Measurements from ENCODE around the gene TANC1.
A peak's percentile ranks its signal among the peaks of the same experiment; 100 is the strongest.

Gene TANC1

DNA sequence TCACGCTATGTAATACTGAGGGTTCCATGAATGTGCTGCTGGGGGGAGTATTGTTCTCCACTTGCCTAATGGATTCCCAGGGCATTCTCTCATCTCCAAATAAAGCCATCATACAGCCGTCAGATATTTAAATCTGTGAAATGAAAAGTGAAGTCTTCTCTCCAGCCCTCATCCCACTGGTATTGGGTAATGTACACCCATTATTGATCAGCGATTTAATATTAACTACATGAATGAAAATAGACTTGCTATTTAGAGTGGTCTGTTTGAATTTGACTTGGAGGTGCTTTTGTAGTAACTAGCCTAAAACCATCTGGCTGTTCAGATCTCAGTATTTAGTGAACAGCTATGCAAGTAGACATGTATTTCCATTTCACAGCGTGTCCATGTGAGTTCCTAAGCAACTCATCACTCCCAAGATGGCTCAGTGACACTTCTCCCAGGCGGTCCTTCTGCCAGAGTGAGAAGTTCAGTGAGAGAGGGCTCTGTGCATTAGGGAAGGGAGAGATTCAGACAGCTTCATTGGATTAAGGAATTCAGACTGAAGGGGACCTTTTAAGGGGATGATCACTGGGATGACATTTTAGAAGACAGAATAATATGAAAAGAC lies 177.4 kb downstream of the TANC1 start:
- no peak overlapping the region for H3K4me3 Mint-ChIP-seq
- H3K27ac Mint-ChIP-seq = no peak overlapping the region
- no peaks in the 10 kb centered on the region for H3K36me3 Mint-ChIP-seq
- no peaks in the 10 kb centered on the region for H3K9me3 Mint-ChIP-seq
- H3K4me1 Mint-ChIP-seq = peaks cover 12% of the 10 kb centered on the region
- H3K27me3 Mint-ChIP-seq = no peaks in the 10 kb centered on the region

DNA sequence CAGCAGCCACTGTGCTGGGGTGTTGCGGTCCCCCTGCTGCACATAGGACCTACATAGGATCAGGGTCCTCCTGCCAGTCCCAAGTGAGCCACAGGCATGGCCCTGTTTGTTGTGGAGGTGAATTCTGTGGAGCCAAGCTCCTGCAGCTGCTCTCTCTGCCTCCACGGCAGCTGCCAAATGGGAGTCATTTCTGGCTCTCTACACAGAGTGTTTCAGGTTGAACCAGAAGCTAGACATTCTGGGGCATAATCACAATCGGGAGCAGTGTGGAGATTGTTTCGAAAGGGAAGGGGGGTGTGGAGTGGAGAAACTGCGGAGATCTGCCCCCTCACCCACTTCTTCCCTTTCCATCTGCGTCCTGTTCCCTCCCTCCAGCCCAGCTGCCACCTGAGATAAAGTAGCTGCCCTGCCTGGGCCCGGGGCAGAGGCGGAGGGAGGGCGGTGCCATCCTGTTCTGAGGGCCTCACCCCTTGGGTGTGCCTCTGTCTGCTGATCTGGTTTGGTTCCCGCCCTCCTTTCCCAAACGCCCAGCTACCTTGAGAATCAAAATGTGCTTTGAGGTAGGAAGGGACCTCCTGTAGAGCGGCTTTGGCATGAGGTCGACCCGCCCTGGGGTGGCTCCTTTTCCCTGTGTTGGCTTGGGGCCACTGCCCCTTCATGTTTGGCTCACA lies 178.7 kb downstream of the TANC1 start:
- no peaks in the 10 kb centered on the region for H3K9me3 Mint-ChIP-seq
- H3K36me3 Mint-ChIP-seq = no peaks in the 10 kb centered on the region
- no peak overlapping the region for H3K27ac Mint-ChIP-seq
- H3K27me3 Mint-ChIP-seq = no peaks in the 10 kb centered on the region
- no peak overlapping the region for H3K4me3 Mint-ChIP-seq
- H3K4me1 Mint-ChIP-seq = peaks cover 12% of the 10 kb centered on the region

DNA sequence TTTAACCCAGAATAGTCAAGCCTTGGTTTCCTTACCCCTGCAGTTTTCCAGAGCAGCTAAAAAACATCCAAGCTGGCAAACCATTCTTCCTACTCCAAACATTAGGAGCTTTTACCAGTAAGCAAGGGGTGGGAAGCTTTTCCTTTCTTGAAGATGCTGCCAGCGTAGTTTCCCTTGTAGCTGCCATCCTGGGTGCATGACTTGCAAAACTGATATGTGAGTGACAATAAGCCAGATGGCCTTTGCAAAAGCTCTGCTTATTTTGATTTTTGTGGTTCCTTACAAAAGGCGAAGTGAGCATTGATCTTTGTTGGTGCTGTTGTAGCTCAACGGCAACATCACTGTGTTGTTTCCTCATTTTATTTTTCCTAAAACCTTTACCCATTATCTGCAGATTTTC lies 179.2 kb downstream of the TANC1 start:
- Mint-ChIP-seq H3K4me1 (peaks cover 14% of the 10 kb centered on the region), H3K27me3 (no peaks in the 10 kb centered on the region), H3K36me3 (no peaks in the 10 kb centered on the region), H3K4me3 (no peak overlapping the region), H3K9me3 (no peaks in the 10 kb centered on the region), H3K27ac (no peak overlapping the region)

DNA sequence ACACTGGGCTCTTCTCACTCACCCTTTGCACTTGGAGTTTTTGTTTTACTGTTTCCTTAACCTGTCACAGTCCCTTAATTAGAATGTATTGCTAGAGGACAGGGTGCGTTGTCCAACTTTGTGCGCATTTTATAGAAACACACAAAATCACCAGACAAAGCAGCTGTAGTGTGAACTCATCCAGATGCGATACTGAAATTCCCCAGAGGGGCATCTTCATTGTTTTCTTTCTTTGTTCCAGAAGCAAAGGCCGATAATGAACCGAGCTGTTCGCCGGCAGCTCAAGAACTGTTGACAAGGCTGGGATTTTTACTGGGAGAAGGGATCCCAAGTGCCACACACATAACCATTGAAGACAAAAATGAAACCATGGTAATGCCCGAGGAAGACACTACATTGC lies 180.5 kb downstream of the TANC1 start:
- Mint-ChIP-seq H3K9me3 (no peaks in the 10 kb centered on the region), H3K36me3 (no peaks in the 10 kb centered on the region), H3K4me3 (no peak overlapping the region)

DNA sequence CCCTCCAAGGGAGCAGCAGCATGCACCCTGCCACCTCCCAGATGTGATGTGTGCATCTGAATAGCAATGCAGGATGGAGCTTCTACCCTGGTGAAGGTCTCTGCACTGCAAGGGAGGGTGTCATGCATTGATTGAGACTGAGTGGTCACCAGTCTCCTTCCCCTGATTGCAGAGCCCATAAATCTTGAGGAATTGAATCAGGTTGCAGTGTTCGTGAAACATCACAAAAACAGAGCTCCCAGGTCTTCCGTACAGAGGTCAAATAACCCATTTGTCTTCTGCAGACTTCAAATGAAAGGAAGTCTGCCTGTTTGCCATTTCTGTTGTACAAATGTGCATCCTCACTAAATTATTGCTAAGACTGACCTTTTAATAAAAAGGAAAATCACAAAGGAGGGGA lies 181.3 kb downstream of the TANC1 start:
- Mint-ChIP-seq H3K27ac (no peak overlapping the region), H3K4me1 (peaks cover 28% of the 10 kb centered on the region), H3K9me3 (no peaks in the 10 kb centered on the region), H3K27me3 (peaks cover 2% of the 10 kb centered on the region), H3K36me3 (no peaks in the 10 kb centered on the region), H3K4me3 (no peak overlapping the region)

More for the DNA sequence above, 180.5 kb downstream of the TANC1 start:
- peaks cover 26% of the 10 kb centered on the region for H3K4me1 Mint-ChIP-seq
- H3K27ac Mint-ChIP-seq = no peak overlapping the region
- peaks cover 2% of the 10 kb centered on the region for H3K27me3 Mint-ChIP-seq

DNA sequence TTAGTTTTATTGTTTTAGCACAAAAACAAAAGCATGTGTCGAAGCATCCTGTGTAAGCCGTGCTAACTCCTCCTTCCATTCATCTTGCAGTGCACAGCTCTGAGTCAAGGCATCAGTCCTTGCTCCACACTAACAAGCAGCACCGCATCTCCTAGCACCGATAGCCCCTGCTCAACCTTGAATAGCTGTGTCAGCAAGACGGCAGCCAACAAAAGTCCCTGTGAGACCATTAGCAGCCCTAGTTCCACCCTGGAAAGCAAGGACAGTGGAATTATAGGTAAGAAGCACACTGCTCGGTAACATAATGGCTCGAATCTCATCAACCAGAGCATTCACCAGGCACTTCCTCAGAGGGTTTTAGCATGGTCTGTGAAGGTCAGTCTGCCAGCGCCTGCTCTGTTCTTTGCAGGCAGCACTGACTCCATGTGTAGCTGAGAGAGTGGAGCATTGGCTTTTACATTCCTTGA lies 181.9 kb downstream of the TANC1 start:
- Mint-ChIP-seq H3K27ac (no peak overlapping the region), H3K4me1 (peaks cover 30% of the 10 kb centered on the region), H3K27me3 (peaks cover 2% of the 10 kb centered on the region), H3K4me3 (no peak overlapping the region), H3K9me3 (no peaks in the 10 kb centered on the region), H3K36me3 (no peaks in the 10 kb centered on the region)

DNA sequence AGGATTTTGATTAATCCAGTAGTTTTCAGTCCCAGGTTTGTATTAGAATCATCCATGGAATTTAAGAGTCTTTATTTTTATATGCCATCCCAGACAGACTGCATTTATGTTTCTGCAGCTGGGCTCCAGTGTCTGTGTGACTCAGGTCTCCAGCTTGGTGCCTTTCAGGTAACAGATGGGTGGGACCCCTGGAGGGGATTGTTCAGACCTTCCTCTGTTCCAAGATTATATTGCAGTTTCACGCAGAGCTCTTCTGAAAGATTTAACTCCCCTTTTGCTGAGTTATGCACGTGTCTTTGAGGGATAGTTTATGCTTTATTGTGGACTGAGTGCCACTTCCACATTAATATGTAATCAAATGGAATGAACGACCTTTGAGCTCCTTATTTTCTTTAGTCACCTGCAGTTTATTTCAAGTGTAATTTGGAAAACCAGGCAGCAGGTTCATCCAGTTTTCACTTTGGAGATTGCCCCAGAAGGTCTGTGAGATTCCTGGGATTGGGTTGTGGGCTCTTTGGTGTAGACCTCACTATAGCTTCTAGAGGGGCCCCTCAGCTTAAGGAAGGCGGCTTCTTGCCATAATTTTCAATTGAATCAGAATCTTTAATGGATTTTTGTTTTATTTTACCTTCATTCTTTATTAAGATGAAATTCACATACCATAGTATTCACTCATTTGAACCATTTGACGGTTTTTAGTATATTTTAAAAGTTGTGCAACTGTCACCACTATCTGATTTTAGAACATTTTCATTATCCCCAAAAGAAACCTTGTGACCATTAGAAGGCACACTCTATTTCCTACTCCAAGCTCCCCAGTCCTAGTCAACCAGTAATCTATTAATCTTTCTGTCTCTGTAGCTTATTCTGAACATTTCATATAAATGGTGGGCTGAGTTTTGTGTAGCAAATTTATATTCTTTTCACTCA lies 183.0 kb downstream of the TANC1 start:
- no peak overlapping the region for H3K4me3 Mint-ChIP-seq
- no peaks in the 10 kb centered on the region for H3K9me3 Mint-ChIP-seq
- peaks cover 41% of the 10 kb centered on the region for H3K4me1 Mint-ChIP-seq
- H3K27ac Mint-ChIP-seq = peak overlapping the region; percentile 52
- H3K27me3 Mint-ChIP-seq = peaks cover 2% of the 10 kb centered on the region
- no peaks in the 10 kb centered on the region for H3K36me3 Mint-ChIP-seq

DNA sequence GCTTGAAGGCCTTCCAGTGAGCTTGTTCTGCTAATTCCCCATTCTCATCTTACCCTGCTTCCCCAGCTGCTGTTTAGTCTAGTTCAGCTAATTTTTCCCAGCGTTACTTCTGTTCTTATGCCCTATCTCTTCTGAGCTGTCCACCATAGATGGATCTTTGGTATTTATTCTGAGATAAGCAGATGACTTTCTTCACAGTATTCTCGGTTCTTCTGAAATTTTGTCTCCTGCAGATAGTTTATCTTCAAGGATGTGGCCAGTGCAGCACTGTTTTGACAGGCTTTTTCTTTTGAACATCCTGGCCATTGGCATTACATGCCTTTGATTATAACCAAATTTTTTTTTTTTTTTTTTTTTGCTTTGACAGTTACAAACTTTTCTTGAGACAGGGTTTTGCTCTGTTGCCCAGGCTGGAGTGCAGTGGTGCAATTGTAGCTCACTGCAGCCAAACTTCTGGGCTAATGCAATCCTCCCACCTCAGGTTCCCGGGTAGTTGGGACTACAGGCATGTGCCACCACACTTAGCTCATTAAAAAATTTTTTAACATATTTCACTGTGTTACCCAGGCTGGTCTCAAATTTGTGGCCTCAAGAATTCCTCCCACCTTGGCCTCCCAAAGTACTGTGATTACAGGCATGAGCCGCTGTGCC lies 183.8 kb downstream of the TANC1 start:
- Mint-ChIP-seq H3K9me3 (no peaks in the 10 kb centered on the region), H3K4me1 (peaks cover 38% of the 10 kb centered on the region), H3K36me3 (no peaks in the 10 kb centered on the region), H3K27ac (no peak overlapping the region), H3K4me3 (no peak overlapping the region), H3K27me3 (peaks cover 2% of the 10 kb centered on the region)

DNA sequence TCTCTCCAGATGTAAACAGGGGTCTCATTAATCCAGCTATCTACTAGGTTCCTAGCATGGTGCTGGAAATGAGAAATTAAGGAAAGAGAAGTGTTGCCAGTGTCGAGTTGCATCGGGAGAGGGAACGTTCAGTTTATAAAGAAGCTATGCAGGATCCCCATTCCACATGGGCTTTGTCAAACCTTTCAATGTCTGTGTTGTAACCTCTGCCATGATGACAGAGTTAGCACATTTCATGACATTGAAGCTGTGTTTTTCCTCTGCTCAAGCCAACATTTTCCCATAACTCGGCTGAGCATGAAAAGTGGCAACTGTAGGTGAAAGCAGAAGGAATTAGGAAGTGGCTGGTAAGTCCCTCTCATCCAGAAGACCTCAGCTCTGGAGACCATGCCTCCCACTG lies 184.6 kb downstream of the TANC1 start:
- Mint-ChIP-seq H3K27me3 (peaks cover 2% of the 10 kb centered on the region), H3K27ac (no peak overlapping the region), H3K36me3 (no peaks in the 10 kb centered on the region), H3K9me3 (no peaks in the 10 kb centered on the region), H3K4me3 (no peak overlapping the region), H3K4me1 (peaks cover 35% of the 10 kb centered on the region)

DNA sequence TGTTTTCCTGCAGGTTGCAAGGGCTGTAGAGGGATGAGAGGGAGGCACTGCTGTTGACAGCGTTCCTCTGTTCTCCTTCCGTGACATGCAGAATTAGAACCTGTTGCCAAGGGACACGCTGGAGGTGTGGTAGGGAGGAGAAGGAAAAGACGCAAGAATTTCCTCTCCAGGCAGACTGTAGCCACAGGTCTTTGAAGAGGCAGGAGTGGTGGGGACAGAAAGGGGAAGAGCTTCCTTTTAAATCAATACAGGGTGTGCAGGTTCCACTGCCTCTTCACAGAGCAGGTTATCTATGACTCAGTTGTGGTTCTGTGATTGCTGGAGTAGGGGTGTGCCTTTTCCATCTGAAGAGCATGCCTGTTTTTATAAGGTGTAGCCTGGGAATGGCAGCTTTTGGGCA lies 185.0 kb downstream of the TANC1 start:
- no peaks in the 10 kb centered on the region for H3K36me3 Mint-ChIP-seq
- peaks cover 35% of the 10 kb centered on the region for H3K4me1 Mint-ChIP-seq
- H3K27me3 Mint-ChIP-seq = peaks cover 2% of the 10 kb centered on the region
- no peak overlapping the region for H3K4me3 Mint-ChIP-seq
- no peaks in the 10 kb centered on the region for H3K9me3 Mint-ChIP-seq
- H3K27ac Mint-ChIP-seq = no peak overlapping the region

DNA sequence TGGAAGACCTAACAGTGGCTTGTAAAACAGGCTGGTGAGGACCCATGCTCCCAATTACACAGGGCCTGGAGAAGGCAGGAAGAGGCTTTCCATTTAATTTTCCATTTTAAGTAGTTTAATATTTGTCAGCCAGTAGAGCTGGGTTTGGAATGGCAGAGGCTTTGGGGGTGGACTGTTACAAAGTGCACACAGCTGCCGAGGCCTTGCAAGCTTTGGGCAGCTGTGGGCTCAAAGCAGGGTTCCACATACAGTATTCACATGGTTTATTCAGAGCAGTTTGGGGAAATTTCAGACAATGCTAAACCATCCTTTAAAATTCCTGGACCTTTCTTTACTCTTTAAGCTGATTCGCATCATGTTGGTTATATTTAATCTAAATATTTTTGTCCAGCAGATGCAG lies 185.5 kb downstream of the TANC1 start:
- Mint-ChIP-seq H3K4me3 (no peak overlapping the region), H3K9me3 (no peaks in the 10 kb centered on the region), H3K27ac (no peak overlapping the region), H3K27me3 (peaks cover 2% of the 10 kb centered on the region), H3K4me1 (peaks cover 35% of the 10 kb centered on the region), H3K36me3 (no peaks in the 10 kb centered on the region)

DNA sequence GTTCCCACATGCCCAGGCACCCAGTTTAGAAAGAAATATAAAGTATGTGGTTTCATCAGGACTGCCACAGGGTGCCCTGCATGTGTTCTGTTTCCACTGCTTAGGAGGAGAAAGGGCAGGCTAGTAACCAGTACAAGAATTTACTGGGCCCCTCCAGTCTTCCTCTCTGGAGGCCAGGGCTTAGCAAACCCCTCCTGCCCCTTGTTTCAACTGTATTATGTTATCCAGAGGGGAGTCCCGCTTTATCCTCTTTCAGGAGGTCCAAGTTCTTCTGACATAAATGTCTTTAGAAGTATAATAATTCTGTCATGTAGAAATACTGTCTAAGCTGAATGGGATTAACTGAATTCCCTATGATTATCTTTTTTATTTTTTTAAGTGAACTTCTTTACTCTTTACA lies 185.9 kb downstream of the TANC1 start:
- H3K27me3 Mint-ChIP-seq = peaks cover 2% of the 10 kb centered on the region
- no peaks in the 10 kb centered on the region for H3K9me3 Mint-ChIP-seq
- no peak overlapping the region for H3K4me3 Mint-ChIP-seq
- no peak overlapping the region for H3K27ac Mint-ChIP-seq
- peaks cover 35% of the 10 kb centered on the region for H3K4me1 Mint-ChIP-seq
- no peaks in the 10 kb centered on the region for H3K36me3 Mint-ChIP-seq

DNA sequence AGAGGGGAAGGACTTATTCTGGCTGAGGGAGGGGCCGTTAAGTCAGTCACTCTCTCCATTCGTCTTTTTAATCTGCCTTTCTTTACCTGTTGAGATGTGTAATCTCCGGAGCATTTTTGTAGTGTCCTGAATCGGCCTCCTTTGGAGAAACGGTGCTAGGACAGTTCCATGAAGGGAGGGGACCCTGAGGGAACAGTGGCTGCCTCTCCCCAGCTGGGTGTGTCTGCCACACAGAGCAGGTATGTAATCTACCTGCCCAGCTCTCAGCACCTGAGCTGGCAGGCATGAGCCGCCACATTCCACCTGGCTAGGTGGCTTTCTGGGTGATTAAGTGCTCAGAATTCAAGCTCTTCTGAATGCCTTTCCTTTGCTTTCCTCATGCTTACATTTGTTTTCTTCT lies 186.9 kb downstream of the TANC1 start:
- Mint-ChIP-seq H3K4me3 (no peak overlapping the region), H3K27ac (no peak overlapping the region), H3K9me3 (no peaks in the 10 kb centered on the region), H3K4me1 (peaks cover 35% of the 10 kb centered on the region), H3K27me3 (peaks cover 2% of the 10 kb centered on the region), H3K36me3 (no peaks in the 10 kb centered on the region)

DNA sequence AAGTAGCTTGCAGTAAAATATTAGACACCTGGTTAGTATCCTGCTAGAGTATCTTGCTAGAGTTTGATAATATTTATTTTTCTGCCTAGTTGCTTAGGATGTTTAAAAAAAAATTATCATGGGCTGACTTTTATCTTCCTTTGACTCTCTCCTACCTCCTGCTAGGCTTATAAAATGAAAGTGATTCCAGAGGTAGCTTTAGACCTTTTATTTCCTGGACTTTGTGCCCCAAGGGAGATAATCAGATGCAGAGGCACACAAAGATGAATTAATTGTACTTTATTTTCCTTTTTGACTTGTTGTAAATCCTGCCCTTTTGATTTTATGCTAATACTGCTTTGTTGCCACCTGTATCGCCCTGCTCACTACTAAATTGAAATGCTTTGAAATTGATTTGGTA lies 187.4 kb downstream of the TANC1 start:
- Mint-ChIP-seq H3K4me3 (no peak overlapping the region), H3K27ac (no peak overlapping the region), H3K9me3 (no peaks in the 10 kb centered on the region), H3K27me3 (peaks cover 2% of the 10 kb centered on the region), H3K36me3 (no peaks in the 10 kb centered on the region), H3K4me1 (peaks cover 35% of the 10 kb centered on the region)

DNA sequence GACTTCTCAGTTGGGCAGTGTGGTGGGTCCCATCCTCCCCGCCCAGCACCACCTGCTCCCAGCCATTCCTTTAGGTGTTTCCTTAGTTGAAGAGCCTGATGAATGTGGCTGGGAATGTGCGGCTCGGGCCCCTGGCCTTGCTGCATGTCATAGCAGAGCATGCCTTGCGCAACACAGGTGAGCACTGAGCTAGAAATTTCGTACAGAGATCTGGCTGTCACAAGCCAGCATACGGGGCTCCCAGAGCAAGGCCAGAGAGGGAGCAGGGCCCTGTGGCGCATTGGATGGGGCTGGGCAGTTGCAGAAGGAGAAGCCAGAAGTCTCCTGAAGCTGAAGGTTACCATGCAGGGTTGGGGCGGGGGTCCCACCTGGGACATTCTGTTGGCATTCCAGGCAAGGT lies 188.4 kb downstream of the TANC1 start:
- Mint-ChIP-seq H3K36me3 (no peaks in the 10 kb centered on the region), H3K9me3 (no peaks in the 10 kb centered on the region), H3K4me3 (no peak overlapping the region), H3K27me3 (peaks cover 2% of the 10 kb centered on the region), H3K4me1 (peaks cover 35% of the 10 kb centered on the region), H3K27ac (no peak overlapping the region)

Data from activated naive CD4-positive, alpha-beta T cell treated with anti-CD3 and anti-CD28 coated beads, Interleukin-2, amount 50 U/mL, for 24 hours (primary cell).